22Rv1 (cell line): ENCODE measurements around the gene DIP2C.

Experiments
- ZFX ChIP-seq: fragments of 450-650 bp; IDR thresholded peaks from 2 replicates; pipeline ENCODE4 v1.6.1; 2017; ENCODE audit warnings: antibody characterized with exemption, borderline replicate concordance
- TF ChIP-seq, protein P1 (sequence below): fragments of 450-650 bp; IDR thresholded peaks from 2 replicates; pipeline ENCODE4 v1.5.1; 2017; ENCODE audit warnings: mild to moderate bottlenecking

DNA sequence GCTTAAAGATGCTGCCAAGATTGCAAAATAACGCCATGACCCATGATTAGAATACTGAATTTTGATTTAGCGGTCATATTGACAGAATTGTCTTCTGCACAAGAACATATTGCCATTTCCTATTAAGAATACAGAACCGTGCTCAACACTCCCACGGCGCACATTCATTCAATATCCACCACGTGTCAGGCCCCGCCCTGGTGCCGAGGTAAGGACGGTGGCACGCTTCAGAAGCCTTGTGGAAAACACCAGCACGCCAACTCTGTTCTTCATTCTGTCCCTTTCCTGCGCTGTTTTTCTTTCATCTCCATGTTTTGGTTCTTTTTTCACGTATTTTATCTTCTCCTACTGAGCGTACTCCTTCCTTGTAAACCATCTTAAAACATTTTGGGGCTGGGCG is 364.9 kb downstream of the DIP2C start:
- TF ChIP-seq, protein P1, sequence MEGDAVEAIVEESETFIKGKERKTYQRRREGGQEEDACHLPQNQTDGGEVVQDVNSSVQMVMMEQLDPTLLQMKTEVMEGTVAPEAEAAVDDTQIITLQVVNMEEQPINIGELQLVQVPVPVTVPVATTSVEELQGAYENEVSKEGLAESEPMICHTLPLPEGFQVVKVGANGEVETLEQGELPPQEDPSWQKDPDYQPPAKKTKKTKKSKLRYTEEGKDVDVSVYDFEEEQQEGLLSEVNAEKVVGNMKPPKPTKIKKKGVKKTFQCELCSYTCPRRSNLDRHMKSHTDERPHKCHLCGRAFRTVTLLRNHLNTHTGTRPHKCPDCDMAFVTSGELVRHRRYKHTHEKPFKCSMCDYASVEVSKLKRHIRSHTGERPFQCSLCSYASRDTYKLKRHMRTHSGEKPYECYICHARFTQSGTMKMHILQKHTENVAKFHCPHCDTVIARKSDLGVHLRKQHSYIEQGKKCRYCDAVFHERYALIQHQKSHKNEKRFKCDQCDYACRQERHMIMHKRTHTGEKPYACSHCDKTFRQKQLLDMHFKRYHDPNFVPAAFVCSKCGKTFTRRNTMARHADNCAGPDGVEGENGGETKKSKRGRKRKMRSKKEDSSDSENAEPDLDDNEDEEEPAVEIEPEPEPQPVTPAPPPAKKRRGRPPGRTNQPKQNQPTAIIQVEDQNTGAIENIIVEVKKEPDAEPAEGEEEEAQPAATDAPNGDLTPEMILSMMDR, result no peak
- TF ChIP-seq ZFX, result no peak
